Measurements from ENCODE around the gene FAM174B.

GRCh38 chr15:92620991-92621390 lies 34.6 kb downstream of the FAM174B start:
- TF ChIP-seq EP300 (IDR thresholded peaks at IDR 0.05) (no peak), POLR2A (IDR thresholded peaks at IDR 0.05) (no peak), CTCF (IDR thresholded peaks at IDR 0.05) (no peak)
